K562 (cell line): Measurements from ENCODE around the gene ATAD3C. TPM values are rescaled to one million over a fixed set of nuclear protein-coding genes. Genes with fewer than 3 reads are reported as not detected.
A peak's percentile ranks its signal among the peaks of the same experiment; 100 is the strongest.

Source experiments
- BACH1 ChIP-seq: fragments of 200-800 bp; sonication (Bioruptor generic); IDR thresholded peaks from 2 replicates; pipeline ENCODE4 v1.6.1; 2016; ENCODE audit warnings: missing genetic modification characterization, missing compliant biosample characterization
- BCL6 ChIP-seq: fragments of 250-450 bp; sonication (Bioruptor Pico); IDR thresholded peaks from 2 replicates; pipeline ENCODE4 v1.4.0; 2020
- CHD2 ChIP-seq: IDR thresholded peaks from 2 replicates; pipeline ENCODE4 v1.6.1; 2011; ENCODE audit warnings: low read depth, low read length
- HDAC3 ChIP-seq: fragments of 450-650 bp; IDR thresholded peaks from 2 replicates; pipeline ENCODE4 v1.6.1; 2018; ENCODE audit warnings: borderline replicate concordance, mild to moderate bottlenecking, moderate library complexity; ENCODE audit not compliant: partially characterized antibody
- KDM2B ChIP-seq: fragments of 250-450 bp; sonication (Bioruptor Pico); IDR thresholded peaks from 2 replicates; pipeline ENCODE4 v1.8.0; 2021; ENCODE audit warnings: mild to moderate bottlenecking, moderate library complexity
- MAFK ChIP-seq: IDR thresholded peaks from 2 replicates; pipeline ENCODE4 v1.6.1; 2011; ENCODE audit warnings: low read length, improper control_type of control experiment
- MCM5 ChIP-seq: fragments of 450-650 bp; IDR thresholded peaks from 2 replicates; pipeline ENCODE4 v1.6.1; 2016; ENCODE audit warnings: low read depth
- MTA3 ChIP-seq: fragments of 450-650 bp; formaldehyde crosslinking; IDR thresholded peaks from 2 replicates; pipeline ENCODE4 v1.6.1; 2017; ENCODE audit warnings: mild to moderate bottlenecking, borderline replicate concordance
- NFATC3 ChIP-seq: fragments of 450-650 bp; IDR thresholded peaks from 2 replicates; pipeline ENCODE4 v1.6.1; 2017; ENCODE audit warnings: mild to moderate bottlenecking
- NFE2L1 ChIP-seq: fragments of 450-650 bp; IDR thresholded peaks from 2 replicates; pipeline ENCODE4 v1.6.1; 2016; ENCODE audit warnings: missing genetic modification characterization, low read depth, mild to moderate bottlenecking, missing compliant biosample characterization, moderate library complexity, borderline replicate concordance
- PHTF2 ChIP-seq: fragments of 250-450 bp; sonication (Bioruptor Pico); IDR thresholded peaks from 2 replicates; pipeline ENCODE4 v1.5.0; 2021; ENCODE audit warnings: mild to moderate bottlenecking
- POLR2A ChIP-seq: fragments of 450-650 bp; conservative IDR thresholded peaks from 2 replicates; pipeline ENCODE4 v1.6.1; 2016
- SMC3 ChIP-seq: conservative IDR thresholded peaks from 2 replicates; pipeline ENCODE4 v1.6.1; 2011; ENCODE audit warnings: low read depth, low read length, improper control_type of control experiment; ENCODE audit not compliant: insufficient read depth
- SOX6 ChIP-seq: fragments of 450-650 bp; IDR thresholded peaks from 2 replicates; pipeline ENCODE4 v1.6.1; 2014; ENCODE audit warnings: mild to moderate bottlenecking
- TAF7 ChIP-seq: fragments of 450-650 bp; IDR thresholded peaks from 2 replicates; pipeline ENCODE4 v1.6.1; 2016; ENCODE audit warnings: missing genetic modification characterization, missing compliant biosample characterization
- polyA plus RNA-seq, 8 experiments: library from polyadenylated mRNA; depleted of rRNA in 4 of 8; stranded (reverse) in 5 of 8; unstranded in 3 of 8; fragments of >200 nt; fragmentation: Nextera tagmentation in 2 of 8; fragmentation: Illumina TruSeq in 1 of 8; extraction: Ambion mirVana in 2 of 8; extraction: Trizol in 1 of 8; gene quantifications; 2 replicates each; pipeline versions ENCODE4 v1.2.1 to v1.2.3, GENCODE V29; 2011 to 2014; ENCODE audit warnings: inconsistent platforms in 1 of 8, missing spikeins in 1 of 8
- total RNA-seq, 7 experiments: library from RNA; depleted of rRNA in 6 of 7; stranded (reverse); fragments of >200 nt in 6 of 7; fragmentation: Illumina TruSeq in 2 of 7; extraction: Trizol in 2 of 7; gene quantifications; 2 replicates each; pipeline versions ENCODE4 v1.2.1 to v1.2.3, GENCODE V29; 2011 to 2021; ENCODE audit warnings: low replicate concordance in 1 of 7
- TF ChIP-seq, protein P1 (sequence below): fragments of 450-650 bp; formaldehyde crosslinking; IDR thresholded peaks from 2 replicates; pipeline ENCODE4 v1.4.0; 2020; ENCODE audit warnings: mild to moderate bottlenecking, moderate library complexity
- TF ChIP-seq, protein P2 (sequence below): sonication (generic); formaldehyde crosslinking; IDR thresholded peaks from 2 replicates; pipeline ENCODE4 v1.8.0; 2022; ENCODE audit warnings: missing genetic modification reagents, mild to moderate bottlenecking, moderate library complexity, borderline replicate concordance
- TF ChIP-seq, protein P3 (sequence below): fragments of 450-650 bp; IDR thresholded peaks from 2 replicates; pipeline ENCODE4 v1.7.1; 2018; ENCODE audit warnings: mild to moderate bottlenecking, low read depth; ENCODE audit not compliant: partially characterized antibody
- TF ChIP-seq, protein P4 (sequence below): fragments of 250-450 bp; sonication (Bioruptor Pico); IDR thresholded peaks from 2 replicates; pipeline ENCODE4 v1.9.0; 2021; ENCODE audit warnings: mild to moderate bottlenecking, inconsistent platforms
- TF ChIP-seq, protein P5 (sequence below): IDR thresholded peaks from 2 replicates; pipeline ENCODE4 v1.6.1; 2012; ENCODE audit warnings: low read depth, low read length, improper control_type of control experiment, borderline replicate concordance

The ATAD3C gene
- total and polyA plus RNA-seq, 9 of the 15 experiments (the other 6 are each of a cell fraction or from before 2014, with no cell fraction given), result 0.03 to 0.18 TPM; not detected in 7

DNA sequence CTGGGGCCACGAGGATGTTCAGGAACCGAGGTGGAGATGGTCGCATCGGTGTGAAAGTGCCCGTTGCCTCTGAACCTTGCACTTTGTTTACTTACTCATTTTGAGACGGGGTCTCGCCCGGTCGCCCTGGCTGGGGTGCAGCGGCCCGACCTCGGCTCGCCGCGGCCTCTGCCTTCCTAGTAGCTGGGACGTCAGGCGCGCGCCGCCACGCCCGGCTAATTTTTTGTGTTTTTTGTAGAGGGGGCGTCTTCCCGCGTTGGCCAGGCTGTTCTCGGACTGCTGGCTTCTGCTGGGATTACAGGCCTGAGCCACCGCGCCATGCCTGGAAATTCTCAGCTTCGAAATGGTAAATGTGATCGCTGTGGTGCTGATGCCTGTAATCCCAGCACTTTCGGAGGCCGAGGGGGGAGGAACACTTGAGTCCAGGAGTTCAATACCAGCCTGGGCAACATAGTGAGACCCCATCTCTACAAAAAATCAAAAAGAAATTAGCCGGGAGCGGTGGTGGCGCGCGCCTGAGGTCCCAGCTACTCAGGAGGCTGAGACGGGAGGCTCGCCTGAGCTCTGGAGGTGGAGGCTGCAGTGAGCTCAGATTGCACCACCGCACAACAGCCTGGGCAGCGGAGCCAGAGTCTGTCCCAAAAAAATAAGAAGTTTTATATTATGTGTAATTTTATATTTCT is 41.7 kb upstream of the ATAD3C start (continued):
- TF ChIP-seq CHD2 (0 out of 2 replicates have a peak, but pooled peaks have one; percentile 23), NFATC3 (peak; percentile 64; the same call in 1 of the 2 replicates), KDM2B (CRISPR knock-in tag) (no peak), TAF7 (tag) (no peak), MAFK (no peak), NFE2L1 (no peak), SOX6 (no peak), HDAC3 (no peak), SMC3 (no peak), POLR2A (no peak), PHTF2 (CRISPR knock-in tag) (no peak), MTA3 (no peak), MCM5 (no peak), BCL6 (no peak), BACH1 (no peak)
- TF ChIP-seq, protein P1, sequence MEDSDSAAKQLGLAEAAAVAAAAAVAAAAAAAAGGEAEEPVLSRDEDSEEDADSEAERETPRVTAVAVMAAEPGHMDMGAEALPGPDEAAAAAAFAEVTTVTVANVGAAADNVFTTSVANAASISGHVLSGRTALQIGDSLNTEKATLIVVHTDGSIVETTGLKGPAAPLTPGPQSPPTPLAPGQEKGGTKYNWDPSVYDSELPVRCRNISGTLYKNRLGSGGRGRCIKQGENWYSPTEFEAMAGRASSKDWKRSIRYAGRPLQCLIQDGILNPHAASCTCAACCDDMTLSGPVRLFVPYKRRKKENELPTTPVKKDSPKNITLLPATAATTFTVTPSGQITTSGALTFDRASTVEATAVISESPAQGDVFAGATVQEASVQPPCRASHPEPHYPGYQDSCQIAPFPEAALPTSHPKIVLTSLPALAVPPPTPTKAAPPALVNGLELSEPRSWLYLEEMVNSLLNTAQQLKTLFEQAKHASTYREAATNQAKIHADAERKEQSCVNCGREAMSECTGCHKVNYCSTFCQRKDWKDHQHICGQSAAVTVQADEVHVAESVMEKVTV (CRISPR knock-in tag), result no peak
- TF ChIP-seq, protein P2, sequence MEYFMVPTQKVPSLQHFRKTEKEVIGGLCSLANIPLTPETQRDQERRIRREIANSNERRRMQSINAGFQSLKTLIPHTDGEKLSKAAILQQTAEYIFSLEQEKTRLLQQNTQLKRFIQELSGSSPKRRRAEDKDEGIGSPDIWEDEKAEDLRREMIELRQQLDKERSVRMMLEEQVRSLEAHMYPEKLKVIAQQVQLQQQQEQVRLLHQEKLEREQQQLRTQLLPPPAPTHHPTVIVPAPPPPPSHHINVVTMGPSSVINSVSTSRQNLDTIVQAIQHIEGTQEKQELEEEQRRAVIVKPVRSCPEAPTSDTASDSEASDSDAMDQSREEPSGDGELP (CRISPR knock-in tag), result 0 out of 2 replicates have a peak, but pooled peaks have one; percentile 35
- TF ChIP-seq, protein P3, sequence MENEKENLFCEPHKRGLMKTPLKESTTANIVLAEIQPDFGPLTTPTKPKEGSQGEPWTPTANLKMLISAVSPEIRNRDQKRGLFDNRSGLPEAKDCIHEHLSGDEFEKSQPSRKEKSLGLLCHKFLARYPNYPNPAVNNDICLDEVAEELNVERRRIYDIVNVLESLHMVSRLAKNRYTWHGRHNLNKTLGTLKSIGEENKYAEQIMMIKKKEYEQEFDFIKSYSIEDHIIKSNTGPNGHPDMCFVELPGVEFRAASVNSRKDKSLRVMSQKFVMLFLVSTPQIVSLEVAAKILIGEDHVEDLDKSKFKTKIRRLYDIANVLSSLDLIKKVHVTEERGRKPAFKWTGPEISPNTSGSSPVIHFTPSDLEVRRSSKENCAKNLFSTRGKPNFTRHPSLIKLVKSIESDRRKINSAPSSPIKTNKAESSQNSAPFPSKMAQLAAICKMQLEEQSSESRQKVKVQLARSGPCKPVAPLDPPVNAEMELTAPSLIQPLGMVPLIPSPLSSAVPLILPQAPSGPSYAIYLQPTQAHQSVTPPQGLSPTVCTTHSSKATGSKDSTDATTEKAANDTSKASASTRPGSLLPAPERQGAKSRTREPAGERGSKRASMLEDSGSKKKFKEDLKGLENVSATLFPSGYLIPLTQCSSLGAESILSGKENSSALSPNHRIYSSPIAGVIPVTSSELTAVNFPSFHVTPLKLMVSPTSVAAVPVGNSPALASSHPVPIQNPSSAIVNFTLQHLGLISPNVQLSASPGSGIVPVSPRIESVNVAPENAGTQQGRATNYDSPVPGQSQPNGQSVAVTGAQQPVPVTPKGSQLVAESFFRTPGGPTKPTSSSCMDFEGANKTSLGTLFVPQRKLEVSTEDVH, result no peak
- TF ChIP-seq, protein P4, sequence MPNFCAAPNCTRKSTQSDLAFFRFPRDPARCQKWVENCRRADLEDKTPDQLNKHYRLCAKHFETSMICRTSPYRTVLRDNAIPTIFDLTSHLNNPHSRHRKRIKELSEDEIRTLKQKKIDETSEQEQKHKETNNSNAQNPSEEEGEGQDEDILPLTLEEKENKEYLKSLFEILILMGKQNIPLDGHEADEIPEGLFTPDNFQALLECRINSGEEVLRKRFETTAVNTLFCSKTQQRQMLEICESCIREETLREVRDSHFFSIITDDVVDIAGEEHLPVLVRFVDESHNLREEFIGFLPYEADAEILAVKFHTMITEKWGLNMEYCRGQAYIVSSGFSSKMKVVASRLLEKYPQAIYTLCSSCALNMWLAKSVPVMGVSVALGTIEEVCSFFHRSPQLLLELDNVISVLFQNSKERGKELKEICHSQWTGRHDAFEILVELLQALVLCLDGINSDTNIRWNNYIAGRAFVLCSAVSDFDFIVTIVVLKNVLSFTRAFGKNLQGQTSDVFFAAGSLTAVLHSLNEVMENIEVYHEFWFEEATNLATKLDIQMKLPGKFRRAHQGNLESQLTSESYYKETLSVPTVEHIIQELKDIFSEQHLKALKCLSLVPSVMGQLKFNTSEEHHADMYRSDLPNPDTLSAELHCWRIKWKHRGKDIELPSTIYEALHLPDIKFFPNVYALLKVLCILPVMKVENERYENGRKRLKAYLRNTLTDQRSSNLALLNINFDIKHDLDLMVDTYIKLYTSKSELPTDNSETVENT (CRISPR knock-in tag), result no peak
- TF ChIP-seq, protein P5, sequence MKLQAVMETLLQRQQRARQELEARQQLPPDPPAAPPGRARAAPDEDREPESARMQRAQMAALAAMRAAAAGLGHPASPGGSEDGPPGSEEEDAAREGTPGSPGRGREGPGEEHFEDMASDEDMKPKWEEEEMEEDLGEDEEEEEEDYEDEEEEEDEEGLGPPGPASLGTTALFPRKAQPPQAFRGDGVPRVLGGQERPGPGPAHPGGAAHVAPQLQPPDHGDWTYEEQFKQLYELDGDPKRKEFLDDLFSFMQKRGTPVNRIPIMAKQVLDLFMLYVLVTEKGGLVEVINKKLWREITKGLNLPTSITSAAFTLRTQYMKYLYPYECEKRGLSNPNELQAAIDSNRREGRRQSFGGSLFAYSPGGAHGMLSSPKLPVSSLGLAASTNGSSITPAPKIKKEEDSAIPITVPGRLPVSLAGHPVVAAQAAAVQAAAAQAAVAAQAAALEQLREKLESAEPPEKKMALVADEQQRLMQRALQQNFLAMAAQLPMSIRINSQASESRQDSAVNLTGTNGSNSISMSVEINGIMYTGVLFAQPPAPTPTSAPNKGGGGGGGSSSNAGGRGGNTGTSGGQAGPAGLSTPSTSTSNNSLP, result no peak
